NCI-H526 (cell line): ENCODE results near the gene KDM6B.
A peak's percentile ranks its signal among the peaks of the same experiment; 100 is the strongest.
"Not testable (repeated sequence)": the region's sequence is repeated elsewhere in the genome, so short reads cannot be mapped to it uniquely, and the experiment has no call there.

Source experiments
- DNase-seq, 2 experiments: peaks; one replicate each; lab custom pipeline; 2025; lab: John Stamatoyannopoulos, UW

Gene KDM6B

DNA sequence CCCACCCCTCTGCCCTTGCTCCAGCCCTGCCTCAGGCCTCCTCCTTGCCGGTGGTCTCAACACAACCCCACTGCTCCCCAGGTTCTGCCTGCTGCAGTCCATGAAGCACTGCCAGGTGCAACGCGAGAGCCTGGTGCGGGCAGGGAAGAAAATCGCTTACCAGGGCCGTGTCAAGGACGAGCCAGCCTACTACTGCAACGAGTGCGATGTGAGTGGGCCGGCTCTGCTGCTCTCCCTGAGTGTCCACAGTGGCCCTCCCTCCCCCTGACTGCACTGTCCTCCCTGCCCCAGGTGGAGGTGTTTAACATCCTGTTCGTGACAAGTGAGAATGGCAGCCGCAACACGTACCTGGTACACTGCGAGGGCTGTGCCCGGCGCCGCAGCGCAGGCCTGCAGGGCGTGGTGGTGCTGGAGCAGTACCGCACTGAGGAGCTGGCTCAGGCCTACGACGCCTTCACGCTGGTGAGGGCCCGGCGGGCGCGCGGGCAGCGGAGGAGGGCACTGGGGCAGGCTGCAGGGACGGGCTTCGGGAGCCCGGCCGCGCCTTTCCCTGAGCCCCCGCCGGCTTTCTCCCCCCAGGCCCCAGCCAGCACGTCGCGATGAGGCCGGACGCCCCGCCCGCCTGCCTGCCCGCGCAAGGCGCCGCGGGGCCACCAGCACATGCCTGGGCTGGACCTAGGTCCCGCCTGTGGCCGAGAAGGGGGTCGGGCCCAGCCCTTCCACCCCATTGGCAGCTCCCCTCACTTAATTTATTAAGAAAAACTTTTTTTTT is 19.1 kb downstream of the KDM6B start:
- DNase-seq, result no peak

DNA sequence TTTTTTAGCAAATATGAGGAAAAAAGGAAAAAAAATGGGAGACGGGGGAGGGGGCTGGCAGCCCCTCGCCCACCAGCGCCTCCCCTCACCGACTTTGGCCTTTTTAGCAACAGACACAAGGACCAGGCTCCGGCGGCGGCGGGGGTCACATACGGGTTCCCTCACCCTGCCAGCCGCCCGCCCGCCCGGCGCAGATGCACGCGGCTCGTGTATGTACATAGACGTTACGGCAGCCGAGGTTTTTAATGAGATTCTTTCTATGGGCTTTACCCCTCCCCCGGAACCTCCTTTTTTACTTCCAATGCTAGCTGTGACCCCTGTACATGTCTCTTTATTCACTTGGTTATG is 19.6 kb downstream of the KDM6B start:
- no peak for DNase-seq

DNA sequence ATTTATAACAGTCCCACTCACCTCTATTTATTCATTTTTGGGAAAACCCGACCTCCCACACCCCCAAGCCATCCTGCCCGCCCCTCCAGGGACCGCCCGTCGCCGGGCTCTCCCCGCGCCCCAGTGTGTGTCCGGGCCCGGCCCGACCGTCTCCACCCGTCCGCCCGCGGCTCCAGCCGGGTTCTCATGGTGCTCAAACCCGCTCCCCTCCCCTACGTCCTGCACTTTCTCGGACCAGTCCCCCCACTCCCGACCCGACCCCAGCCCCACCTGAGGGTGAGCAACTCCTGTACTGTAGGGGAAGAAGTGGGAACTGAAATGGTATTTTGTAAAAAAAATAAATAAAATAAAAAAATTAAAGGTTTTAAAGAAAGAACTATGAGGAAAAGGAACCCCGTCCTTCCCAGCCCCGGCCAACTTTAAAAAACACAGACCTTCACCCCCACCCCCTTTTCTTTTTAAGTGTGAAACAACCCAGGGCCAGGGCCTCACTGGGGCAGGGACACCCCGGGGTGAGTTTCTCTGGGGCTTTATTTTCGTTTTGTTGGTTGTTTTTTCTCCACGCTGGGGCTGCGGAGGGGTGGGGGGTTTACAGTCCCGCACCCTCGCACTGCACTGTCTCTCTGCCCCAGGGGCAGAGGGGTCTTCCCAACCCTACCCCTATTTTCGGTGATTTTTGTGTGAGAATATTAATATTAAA is 20.2 kb downstream of the KDM6B start:
- no peak for DNase-seq

DNA sequence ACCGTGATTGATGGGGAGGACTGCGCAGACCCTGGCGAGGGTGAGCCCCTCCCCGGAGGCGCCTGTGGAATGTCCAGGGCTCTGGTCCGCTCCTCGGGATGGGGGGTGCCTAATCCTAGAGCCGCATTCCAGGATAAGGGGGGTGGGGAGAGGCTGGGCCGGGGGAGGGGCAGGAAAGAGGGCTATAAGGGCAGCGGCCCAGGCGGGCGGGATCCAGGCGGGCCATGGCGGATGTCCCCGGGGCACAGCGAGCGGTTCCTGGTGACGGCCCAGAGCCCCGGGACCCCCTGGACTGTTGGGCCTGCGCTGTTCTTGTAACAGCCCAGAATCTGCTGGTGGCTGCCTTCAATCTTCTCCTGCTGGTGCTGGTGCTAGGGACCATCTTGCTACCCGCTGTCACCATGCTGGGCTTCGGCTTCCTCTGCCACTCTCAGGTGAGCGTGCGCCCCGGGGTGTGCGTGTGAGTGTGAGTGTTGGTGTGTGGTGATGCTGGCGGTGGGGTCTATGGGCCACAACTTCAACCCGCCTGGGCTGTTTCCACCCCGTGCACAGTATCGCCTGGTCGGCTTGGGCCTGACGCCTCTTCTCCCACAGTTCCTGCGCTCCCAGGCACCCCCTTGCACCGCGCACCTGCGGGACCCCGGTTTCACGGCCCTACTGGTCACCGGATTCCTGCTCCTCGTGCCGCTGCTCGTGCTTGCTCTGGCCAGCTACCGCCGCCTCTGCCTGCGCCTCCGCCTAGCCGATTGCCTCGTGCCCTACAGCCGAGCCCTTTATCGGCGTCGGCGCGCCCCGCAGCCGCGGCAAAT is 21.0 kb downstream of the KDM6B start, which contains the start of gene TMEM88:
Gene TMEM88, plus strand, starts transcription at position 216 of the 809 bp plus-strand sequence. Its CDS starts 9 bp downstream, at position 225.
- no peak for DNase-seq

DNA sequence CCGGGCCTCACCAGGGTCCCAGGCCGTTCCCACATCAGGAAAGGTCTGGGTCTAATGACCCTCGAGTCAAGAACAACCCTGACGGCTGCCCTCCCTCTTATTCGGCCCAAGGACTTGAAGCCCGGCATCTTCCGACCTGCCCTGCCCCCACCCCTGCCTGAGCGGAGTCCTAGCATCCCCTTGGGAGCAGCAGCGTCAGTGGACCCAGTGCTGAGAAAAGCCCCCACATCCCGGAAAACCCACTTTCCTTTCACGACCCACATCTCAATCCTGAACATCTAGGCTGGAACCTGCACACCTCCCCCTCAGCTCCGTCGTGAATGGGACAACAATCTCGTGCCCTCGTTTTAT is 21.6 kb downstream of the KDM6B start:
- peak in 1 of 2 experiments; percentile 60 for DNase-seq

DNA sequence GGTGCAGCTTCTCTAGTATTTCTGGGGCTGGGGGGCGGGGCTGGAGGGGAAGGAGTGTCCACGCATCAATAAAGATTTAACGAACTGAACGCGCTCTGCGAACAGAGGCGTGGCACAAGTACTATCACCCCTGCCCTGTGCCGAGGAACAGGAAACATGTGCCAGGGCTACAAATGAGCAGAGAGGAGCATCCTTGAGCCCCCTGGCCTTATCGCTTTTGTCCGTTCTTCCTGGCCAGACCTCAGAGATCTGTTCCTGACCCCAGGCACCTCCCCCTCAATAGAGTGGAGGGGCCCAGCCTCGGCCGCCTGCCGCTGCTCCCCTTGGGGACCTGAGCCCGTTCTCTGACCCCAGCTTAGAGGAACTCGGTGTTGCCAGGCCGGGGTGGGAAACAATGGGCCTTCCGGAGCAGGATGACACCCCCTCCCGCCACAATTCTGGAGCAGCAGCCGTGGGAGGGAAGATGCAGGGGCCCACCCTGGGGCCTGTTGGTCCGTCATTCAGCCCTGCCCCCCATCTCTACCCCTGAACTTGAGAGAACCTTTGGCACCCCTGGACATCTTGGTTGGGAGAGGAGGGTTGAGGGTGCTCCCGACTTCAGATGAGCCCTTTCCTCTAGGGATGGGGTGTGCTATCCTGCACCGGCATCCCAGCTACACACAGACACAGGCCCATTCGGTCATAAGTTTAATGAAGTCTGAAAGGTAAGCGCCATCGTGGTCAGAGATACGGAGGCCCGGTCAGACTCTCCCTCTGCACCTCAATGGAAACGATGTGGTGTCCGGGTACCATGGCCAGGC is 22.2 kb downstream of the KDM6B start:
- peak in 1 of 2 experiments; percentile 60 for DNase-seq

DNA sequence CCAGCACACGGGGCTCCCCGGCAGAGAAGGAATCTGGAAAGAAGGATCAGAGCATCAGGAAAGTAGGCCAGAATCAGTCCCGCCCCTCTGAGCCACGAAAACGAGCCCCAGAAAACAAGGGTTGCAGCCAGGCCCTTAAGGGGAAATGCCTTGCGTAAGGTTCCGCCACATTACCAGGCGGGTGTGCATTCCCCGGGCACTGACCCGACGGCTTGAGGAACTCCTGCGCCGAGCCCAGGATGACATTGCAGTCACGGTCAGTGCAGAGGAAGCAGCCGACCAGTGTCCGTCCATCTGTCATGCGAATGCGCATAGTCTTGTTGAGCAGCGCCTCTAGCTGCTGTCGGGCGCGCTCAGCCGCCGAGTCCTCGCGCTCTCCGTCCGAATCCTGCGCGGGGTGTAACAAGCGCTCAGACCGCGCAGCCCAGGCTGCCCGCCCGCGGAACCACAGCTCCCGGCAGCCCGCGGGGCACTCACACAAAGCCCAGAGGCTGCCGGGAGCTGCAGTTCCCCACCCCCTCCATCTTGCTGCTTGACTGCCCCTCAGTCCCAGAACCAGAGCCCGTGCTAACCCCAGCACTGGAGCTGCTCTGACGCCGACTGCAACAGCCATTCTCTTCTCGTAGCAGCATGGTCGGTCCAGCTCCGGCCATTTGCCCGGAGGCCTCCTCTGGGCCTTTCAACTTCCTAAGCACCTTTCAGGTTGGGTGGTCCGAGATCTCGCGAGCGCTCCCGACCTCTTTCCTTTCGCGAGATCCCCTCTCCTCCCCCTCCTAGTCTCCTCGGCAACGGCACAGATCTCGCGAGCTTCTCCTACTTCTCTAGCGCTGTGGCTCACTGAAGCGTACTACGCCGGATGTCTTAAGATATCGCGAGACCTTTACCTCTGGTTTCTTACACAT is 23.0 kb downstream of the KDM6B start, which contains the start of gene NAA38:
Gene NAA38, minus strand, starts transcription at position 749 of the 902 bp plus-strand sequence. Its CDS starts 96 bp downstream, at position 653.
- DNase-seq, result peak; percentile 97 to 98

DNA sequence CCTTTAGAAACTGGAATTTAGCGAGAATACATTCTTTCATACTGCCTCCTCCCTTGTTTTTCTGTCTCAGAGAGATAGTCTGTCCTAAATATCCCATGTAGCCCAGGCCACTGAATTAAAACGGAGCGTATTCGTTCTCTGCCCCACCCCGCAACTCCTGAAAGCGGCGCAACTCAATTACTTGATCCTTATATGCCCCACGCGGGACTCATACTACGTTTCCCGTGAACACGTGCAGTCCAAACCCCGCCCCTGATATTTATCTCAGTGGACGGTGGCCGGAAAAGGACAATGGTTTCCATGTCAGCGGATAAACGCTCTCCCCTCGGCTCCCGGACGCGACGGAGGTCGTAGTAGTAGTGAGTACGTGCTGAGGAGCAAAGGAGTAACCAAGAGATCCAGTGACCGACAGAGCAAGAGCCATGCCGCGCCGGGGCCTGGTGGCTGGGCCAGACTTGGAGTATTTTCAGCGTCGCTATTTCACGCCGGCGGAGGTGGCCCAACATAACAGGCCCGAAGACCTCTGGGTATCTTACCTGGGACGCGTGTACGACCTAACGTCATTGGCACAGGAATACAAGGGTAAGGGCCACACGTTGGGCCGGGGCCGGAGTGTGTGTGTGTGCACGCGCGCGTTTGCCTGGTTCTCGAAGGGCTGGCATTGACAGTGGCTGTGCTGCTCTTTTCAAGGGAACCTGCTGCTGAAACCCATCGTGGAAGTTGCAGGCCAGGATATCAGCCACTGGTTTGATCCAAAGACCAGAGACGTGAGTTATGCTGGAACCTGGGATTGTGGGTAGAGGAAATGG is 23.9 kb downstream of the KDM6B start, which contains the start of gene CYB5D1:
Gene CYB5D1, plus strand, starts transcription at position 291 of the 809 bp plus-strand sequence. Its CDS starts 132 bp downstream, at position 423.
- peak; percentile 92 for DNase-seq

DNA sequence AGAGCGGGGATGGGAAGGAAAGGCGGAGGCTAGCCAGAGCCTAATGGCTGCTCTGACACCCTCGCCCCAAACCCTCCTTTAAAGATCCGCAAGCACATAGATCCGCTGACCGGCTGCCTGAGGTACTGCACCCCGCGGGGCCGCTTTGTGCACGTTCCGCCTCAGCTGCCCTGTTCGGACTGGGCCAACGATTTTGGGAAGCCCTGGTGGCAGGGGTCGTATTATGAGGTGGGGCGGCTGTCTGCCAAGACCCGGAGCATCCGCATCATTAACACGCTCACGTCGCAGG is 24.4 kb downstream of the KDM6B start:
- peak in 1 of 2 experiments; percentile 54 for DNase-seq

DNA sequence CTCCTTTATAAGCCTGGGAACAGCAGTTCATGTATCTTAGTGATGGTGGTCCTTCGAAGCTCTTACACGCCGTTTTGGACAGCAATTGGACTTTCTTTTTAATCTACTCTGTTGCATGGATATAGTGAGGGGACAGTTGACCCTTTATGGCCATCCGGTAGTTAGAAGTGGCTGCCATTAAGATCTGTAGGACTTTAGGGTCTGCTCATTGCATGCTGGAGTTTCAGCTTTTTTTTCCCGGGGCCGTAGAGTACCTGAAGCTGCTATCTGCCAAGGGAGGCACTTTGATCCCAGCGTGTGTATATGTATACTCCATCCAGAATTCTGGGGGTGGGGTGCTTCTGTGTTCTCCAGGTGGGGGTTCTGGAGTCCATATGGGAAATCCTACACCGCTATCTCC is 25.0 kb downstream of the KDM6B start:
- DNase-seq, result no peak

DNA sequence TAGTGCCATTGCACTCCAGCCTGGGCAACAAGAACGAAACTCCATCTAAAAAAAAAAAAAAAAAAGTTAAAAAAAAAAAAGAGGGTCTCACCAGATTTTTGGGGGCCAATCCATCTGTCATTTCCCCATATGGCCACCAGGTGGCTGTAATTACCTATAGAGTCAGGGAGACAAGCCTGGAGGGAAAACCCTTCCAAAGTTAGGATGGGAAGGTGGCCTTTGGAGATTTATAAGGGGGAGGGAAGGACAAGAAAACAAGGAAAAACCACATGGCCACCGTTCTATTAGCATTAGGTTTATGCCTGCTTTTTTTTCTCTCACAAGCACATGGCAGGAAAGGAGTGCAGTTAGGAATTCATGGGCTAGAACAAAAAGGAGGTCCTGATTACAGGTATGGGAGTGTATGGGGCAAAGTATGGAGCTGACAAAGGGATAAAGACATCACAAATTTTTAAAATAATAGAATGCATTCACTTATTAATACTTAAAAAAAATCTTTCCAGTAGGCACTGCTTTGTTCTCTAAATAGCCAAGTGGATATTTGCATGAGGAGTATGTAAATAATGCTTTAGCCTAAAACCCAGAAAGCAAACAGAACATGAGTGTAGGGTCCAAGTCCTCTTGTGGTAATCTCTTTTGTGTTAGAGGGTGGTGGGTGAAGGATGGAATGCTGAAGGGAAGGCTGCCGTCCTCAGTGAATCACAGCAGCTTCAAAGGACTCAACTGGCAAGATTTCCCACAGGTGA is 28.8 kb downstream of the KDM6B start:
- peak; percentile 60 to 67 for DNase-seq

DNA sequence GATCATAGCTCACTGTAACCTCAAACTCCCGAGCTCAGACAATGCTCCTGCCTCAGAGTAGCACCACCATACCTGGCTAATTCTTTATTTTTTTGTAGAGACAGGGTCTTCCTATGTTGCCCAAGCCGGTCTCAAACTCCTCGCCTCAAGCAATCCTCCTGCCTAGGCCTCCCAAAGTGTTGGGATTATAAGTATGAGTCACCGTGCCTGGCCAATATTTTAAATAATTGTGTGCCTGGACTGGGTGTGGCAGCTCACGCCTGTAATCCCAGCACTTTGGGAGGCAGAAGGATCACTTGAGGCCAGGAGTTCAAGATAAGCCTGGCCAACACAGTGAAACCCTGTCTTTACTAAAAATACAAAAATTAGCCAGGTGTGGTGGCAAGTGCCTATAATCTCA is 30.4 kb downstream of the KDM6B start:
- DNase-seq, result not testable (repeated sequence)

DNA sequence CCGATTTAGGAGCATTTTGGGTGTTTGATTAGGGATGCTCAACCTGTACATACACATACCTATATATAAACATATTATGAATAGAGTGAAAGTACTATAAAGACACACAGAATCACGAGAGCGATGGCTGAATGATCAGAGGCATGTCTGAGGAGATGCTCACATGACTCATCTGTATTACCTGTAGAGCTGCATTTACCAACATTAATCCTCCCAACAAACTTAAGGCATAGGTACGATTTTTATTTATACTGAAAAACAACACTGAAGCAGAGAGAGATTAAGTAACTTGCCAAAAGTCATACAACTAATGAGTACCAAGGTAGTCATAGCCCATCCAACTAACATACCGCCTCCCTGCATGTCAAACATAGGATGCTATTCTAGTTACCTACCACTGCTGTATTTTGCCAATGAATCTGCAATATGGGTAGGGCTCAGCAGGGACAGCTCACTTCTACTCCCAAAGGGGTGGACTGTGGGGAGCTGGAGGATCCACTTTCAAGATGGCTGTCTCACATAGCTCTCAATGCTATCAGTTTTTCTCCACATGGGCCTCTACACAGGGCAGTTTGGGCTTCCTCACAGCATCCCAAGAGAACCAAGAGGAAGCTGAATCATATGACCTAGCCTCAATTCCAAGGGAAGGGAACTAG is 31.1 kb downstream of the KDM6B start:
- no peak for DNase-seq

DNA sequence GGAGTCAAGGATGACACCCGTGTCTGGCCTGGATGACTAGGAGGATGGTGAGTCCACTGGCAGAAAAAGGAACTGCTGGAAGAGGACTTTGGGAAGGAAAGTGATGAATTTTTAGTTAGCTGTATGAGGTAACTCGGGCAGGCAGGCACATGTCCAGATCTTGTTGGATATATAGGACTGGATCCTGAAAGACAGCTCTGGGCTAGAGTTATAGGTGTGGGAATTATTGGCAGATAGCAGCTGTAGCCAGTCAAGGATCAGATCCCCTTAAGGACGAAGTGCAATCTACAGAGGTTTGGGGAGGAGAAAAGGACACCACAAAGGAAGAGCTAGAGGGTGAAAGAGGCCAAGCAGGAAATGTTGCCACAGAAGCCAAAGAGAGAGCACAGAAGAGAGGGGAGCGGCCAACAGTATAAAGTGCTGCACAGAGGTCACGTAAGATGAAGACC is 33.9 kb downstream of the KDM6B start:
- DNase-seq, result no peak

DNA sequence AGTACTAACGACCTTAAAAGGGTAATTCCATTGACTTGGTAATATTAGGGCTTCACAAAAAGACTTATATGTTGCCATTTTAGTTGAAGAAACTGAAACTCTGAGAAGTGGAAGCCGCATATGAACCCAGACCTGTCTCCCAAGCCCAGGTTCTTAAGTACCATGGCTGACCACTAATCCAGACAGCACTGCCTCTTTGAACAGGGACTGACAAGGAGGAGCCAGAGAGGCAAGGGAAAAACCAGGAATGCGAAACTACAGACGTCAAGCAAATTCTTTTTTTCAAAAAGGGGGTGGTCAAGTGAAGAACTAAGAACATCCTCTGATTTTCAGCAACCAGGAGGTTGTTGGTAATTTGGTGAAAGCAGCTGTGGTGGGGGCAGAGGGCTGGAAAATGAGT is 39.0 kb downstream of the KDM6B start:
- no peak for DNase-seq

DNA sequence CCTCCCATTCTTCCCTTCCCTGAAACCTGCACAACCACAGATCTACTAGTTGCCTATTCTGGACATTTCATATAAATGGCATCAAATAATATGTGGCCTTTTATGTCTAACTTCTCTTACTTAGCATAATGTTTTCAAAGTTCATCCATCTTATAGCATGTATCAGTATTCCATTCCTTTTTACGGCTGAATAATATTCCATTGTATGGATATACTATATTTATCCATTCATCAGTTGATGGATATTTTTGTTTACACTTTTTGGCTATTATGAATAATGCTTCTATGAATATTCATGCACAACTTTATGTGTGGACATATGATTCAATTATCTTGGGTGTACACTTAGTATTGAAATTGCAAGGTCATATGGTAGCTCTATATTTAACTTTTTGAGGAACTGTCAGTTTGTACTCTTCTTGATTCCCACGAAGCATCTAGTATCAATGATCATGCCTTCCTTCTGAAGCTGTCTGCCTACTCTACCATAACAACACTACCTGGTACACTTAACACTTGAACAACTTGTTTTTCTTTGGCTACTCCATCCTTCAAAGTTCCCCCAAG is 41.9 kb downstream of the KDM6B start:
- DNase-seq, result no peak

DNA sequence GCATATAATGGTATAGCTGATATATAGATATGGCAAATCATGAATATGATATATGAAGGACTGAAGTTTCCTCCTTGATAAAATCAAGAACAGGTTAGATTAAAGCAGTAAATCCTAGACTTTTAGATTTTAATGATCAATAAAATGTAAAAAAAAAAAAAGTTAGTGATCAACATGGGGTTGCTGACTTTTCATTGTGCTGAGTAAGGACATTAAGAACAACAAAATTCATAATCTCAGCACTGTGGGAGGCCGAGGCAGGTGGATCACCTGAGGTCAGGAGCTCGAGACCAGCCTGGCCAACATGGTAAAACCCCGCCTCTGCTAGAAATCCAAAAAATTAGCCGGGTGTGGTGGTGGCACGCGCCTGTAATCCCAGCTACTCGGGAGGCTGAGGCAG is 44.2 kb downstream of the KDM6B start:
- no peak for DNase-seq
